CD4-positive, alpha-beta T cell treated with Interleukin-17A for 1 hour (primary cell): ENCODE measurements around the gene ATL1.
"Not testable (repeated sequence)": the region's sequence is repeated elsewhere in the genome, so short reads cannot be mapped to it uniquely, and the experiment has no call there.

Experiments
- DNase-seq: peaks from one replicate; pipeline ENCODE4 v3.0.0-alpha.2; 2020

ATL1 gene

DNA sequence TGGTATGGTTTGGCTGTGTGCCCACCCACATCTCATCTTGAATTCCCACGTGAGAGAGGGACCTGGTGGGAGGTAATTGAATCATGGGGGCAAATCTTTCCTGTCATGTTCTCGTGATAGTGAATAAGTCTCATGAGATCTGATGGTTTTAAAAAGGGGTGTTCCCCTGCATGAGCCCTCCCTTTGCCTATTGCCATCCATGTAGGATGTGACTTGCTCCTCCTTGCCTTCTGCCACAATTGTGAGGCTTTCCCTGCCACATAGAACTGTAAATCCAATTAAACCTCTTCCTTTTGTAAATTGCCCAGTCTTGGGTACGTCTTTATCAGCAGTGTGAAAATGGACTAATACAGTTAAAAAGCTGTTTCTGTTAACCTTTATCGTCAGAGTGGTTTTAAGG, 21.9 kb upstream of the ATL1 start:
- not testable (repeated sequence) for DNase-seq

DNA sequence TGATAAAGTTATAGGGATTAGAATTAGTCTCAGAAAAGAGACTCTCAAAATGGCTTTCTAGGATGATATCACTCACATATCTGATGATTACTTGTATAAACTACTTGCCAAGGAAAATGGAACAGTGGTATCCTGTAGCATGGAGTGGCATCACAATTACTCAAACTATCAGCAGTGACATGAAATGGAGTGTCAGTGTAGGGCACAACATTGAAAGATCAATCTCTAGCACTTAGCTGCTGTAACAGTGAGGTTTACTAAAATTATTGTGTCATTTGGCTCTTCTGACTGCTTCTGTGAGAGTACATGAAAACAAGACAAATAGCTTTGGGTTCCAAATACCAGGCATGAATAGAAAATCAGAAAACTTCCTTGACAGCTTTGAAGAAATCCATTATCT, 20.9 kb upstream of the ATL1 start:
- DNase-seq = no peak

DNA sequence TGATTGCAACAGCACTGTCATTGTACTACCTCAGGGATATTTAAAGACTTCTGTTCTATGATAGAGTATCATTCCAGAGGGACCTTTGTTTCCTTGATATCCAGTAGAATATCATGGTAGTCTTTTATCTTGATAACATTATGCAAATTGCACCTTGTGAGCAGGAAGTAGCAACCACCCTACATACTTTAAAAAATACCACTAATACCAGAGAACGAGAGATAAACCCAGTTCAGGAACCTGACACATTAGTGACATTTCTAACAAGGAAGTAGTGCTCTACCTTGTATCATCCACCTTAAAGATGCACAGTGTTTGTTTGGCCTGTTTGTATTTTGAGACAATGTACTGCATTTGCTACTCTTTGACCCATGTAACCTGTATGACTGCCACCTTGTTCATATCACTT, 18.8 kb upstream of the ATL1 start:
- DNase-seq = no peak

DNA sequence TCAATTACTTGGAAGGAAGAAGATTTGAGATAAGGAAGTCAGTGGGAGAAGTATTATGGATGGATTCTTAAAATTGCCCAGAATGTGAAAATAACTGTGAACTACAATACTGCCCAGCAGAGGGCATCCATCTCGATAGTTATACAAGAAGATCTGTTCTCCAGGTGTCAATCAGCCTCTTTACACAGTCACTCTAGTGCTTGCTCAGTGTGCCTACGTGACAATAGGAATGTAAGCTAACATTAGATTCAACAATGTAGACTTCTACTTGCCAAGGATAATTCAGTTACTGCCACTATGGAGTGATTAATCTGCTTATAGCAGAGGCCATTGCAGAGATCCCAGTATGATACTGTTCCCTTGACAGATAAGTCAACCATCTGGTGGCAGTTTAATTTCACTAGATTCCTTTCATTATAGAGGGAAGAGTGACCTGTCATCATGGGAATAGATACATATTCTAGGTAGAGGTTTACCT, 17.0 kb upstream of the ATL1 start:
- peak; percentile 60 for DNase-seq

DNA sequence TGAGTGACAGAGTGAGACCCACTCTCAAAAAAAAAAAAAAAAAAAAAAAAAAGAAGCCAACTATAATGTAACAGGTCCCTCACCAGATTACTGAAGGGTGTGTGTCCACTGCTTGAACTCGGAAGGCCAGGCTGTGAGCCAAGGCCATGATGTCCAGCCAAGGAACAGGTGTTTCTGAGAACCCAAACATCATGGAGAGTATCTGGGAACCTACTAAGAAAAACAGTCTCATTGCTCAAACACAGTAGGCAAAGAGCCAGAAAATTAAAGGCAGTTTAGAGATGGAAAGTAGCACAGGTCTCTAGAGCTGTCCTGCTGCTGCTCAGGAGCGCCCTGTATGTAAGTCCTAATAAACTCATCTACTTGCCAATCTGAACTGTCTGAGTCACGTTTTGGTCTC, 15.0 kb upstream of the ATL1 start:
- DNase-seq = no peak

DNA sequence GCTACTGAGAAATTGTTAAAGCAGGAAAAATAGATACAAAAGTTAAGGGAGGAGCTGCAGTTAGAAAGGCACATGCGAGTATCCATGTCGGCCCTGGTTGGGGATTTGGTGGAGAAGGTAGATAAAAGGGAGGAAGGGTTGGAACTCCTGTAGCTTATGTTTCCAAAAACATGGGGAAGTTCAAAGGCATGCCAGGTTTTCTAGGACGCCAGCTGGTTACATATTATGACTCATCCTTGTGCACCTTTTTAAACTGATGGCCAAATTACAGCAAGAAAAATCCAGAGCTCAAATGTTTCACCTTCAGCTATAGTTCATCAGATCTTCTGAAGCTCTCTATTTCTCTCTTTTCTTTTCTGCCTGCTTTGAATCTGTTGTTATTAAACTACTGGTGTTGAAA, 14.3 kb upstream of the ATL1 start:
- DNase-seq = no peak

DNA sequence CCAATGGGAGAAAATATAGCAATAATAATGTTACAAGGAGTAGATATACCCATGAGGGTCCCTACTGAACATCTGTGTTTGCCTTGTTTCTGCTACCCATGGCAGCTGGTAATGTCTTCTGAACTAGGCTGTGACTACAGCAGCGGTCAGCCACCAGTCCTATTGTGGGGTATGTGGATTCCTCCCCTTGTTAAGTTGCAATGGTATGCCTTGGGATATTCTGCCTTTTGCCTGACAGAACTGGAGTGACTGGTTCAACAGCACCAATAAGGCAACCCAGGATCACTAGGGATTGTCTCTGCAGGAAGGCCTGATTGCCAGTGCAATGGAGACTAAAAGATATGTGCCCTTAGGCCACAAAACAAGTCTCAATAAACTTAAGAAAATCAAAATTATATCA, 9.7 kb upstream of the ATL1 start:
- DNase-seq = no peak

DNA sequence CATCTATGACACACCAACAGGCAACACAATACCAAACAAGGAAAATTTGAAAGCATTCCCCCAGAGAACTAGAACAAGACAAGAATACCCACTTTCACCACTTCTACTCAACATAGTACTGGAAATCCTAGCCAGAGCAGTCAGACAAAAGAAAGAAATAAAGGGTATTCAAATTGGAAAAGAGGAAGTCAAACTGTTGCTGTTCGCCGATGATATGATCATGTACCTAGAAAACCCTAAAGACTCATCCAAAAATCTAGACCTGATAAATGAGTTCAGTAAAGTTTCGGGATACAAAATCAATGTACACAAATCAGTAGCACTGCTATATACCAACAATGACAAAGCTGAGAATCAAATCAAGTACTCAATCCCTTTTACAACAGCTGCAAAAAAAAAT, 8.1 kb upstream of the ATL1 start:
- no peak for DNase-seq

DNA sequence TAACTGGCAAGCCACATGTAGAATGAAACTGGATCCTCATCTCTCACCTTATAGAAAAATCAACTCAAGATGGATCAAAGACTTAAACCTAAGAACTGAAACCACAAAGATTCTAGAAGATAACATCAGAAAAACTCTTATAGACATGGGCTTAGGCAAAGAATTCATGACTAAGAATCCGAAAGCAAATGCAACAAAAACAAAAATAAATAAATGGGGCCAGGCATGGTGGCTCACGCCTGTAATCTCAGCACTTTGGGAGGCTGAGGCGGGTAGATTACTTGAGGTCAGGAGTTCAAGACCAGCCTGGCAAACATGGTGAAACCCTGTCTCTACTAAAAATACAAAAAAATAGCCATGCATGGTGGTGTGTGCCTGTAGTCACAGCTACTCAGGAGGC, 7.1 kb upstream of the ATL1 start:
- not testable (repeated sequence) for DNase-seq

DNA sequence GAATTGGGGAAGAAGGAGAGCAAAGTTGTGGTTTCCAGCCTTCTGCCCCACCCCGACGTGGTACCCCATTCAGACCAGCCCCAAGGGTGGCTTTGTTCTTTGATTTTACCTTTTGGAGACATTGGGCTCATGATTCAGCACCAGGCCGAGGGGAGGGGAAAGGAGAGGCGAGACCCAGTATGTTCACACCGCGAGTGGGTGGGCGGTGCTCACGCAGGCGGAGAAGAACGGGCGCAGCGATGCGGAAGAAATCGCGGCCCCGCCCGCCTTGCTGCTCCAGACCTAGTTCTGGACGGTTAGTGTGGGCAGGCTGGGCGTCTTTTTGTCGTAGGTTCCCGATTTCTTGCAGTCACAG, 963 bp downstream of the ATL1 start:
- DNase-seq = peak; percentile 16

DNA sequence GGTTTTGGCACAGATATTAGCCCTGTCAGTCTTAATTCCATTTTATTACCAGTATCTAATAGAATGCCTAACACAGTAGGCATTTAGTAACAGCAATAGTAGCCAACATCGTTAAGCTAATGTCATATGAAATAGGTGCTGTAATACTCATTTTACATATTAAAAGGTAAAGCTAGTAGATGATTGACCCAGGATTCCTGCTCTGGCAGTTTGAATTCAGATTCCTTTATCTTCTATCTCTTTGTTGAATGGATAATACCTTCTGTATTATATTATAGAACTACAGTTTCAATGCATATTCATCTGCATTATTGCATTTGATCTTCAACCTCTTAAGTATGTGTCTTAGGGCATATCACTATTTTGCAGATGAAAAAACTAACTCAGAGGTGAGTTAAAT, 2.9 kb downstream of the ATL1 start:
- no peak for DNase-seq

DNA sequence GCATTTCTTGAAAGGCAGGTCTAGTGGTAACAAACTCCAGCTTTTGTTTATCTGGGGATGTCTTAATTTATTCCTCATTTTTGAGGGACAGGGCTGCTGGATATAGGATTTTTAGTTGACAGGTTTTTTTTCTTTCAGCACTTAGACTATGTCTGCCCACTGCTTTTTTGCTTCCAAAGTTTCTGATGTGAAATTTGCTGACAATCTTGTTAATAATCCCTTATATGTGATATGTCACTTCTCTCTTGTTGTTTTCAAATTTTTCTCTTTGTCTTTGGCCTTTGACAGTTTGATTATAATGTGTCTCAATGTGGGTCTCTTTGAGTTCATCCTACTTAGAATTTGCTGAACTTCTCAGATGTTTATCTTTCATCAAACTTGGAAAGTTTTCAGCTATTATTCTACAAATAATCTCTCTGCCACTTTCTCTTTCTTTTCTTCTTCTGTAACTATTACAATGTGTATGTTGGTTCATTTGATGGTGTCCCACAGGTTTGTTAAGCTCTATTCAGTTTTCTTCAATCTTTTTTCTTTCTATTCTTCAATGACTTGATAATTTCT, 9.8 kb downstream of the ATL1 start:
- no peak for DNase-seq

DNA sequence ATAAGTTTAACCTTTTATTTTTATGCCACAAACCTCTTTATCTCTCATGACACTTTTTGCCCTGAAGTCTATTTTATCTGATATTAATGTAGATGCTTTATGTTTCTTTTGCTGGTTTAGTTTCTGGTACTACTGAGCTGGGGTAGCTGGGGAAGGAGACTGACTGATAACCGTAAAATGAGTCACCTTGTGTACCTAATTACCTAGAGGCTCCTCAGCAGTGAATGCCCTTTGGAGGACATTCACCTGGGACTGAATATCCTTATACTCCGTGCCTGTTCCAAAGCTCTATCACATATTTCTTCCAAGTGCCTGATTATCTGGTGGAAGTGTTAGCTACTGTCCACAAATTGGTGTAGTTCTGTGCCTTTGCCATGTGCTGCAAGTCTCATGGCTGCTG, 13.9 kb downstream of the ATL1 start:
- DNase-seq = no peak

DNA sequence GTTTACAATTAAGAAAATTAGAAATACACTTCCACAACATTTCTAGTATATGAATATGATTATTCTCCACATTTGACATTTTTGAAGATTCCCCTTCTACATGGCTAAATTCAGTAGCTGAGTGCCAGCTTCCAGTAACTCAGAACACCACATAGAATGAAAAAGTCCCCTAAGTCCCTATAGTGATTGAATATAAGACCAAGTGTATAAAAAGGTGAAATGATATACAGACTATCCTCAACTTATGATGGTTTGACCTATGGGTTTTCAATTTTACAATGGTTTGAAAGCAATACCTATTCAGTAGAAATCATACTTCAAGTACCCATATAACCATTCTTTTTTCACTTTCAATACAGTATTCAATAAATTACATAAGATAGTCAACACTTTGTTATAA, 15.8 kb downstream of the ATL1 start:
- no peak for DNase-seq

DNA sequence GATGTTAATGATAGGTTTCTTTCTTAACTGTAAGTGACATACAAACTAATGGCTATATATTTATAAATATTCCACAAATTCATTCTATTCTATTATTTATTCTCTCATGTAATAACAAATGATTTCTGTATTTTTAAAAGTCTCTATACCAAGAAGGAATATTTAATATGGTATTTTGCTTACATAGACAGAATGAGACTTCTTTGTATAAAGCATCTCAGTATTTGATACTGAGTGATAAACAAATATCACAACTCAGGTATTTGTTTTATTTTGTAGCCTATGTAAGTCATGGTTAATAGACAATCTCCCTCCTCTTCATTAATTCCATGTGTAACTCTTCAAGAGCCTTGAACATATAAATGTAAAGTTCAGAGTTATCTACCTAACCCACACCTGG, 18.0 kb downstream of the ATL1 start:
- DNase-seq = no peak

DNA sequence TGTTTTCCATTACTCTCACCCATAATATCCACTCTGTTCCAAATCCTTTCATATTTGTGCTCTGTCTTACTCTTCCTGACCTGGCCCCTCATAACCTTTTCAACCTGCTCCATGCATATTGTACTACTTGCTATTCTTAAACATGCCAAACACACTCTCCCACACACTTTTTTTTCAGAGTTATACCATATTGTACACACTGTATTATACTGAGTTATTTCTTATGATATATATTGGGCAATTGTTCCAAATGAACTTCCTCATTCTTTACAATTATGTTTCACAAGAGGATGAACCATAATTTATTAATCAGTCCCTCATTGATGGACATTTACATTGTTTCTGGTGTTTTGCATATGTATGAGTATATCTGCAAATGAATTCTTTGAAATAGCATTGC, 18.5 kb downstream of the ATL1 start:
- DNase-seq = no peak

DNA sequence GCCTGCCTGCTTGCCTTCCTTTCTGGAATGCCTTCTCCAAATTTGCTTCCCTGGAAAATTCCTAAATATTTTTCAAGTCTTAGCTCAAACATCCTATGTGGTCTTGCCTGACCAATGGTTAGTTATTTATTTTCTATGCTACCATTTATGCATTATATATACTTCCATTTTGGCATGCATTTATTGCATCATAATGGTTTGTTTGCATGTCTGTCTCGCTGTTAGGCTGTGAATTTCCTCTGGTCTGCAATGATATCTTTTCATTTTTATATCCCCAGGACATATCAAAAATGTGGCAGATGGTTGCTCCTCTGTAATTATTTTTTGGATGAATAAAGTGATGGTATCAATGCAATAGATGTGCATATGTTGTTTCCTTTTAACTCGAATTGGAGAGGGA, 30.5 kb downstream of the ATL1 start:
- DNase-seq = no peak

DNA sequence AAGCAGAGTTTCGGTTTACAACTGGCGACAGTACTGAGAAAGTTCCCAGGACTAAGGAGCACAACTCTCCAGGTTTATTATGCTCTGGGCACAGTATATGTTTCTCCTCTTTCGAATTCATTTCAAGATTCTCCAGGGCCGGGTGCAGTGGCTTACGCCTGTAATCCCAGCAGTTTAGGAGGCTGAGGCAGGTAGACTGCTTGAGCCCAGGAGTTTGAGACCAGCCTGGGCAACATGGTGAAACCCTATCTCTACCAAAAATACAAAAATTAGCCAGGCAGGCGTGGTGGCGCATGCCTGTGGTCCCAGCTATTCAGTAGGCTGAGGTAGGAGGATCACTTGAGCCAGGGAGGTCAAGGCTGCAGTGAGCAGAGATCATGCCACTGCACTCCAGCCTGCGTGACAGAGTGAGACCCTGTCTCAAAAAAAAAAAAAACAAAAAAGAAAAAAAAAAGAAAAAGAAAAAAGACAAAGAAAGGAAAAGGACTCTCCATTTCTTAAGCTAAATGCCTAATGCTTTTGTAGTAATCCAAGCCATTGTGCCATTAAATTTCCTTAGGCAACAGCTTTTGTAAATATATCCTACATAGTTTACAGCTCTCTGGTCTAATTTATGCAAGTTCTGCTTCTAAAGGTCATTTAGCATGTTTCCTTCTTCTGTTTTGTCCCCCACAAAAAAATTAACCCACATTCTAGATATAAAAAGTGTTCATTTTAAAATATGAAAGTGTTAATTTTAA, 34.8 kb downstream of the ATL1 start:
- DNase-seq = no peak

DNA sequence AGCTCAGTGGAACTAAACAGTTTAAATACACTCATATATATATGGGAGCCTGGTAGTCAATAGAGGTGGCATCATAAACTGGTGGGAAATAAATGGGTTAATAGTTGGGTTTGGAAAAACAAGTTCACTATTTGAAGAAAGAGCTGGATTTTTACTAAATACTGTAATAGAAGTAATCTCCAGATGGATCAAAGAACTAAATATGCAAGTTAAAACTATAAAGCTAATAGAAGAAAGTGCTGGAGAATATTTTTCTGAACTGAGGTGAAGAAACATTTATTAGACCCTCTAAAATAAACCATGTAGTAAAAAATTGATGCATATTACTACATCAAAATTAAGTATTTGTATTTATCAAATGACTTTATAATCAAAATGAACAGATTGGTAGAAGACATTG, 38.8 kb downstream of the ATL1 start:
- DNase-seq = no peak

DNA sequence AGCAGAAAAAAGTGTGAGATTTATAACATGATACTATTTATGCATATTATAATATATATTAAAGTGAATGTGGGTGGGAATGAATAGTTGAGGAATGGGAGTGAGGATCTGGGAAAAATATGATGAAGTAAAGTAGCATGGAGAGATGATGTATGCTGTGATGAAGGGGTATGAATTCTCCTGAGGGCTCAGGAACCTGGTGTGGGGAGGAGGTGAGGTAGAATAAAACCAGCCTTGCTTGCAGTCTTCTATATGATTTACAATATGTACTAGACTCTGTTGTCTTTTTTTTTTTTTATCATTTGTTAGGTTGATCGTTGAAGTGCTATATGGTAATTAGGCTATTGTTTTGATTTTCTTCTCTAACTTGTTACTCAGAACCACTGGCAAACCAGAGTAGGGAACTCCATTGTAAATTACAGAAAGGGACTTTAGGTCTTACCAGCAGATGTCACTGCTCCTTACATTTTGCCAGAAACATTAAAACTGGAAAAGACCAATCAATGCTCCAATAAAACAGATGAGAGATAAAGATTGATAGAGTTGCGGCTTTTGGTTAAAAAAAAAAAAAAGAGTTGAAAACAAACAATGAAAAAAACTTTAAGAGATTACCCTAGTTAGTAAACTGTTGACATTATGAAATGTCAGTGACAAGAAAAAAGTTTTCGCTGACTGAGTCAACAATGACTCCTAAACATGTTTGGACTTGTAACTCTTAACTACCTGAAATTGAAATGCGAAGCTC, 39.9 kb downstream of the ATL1 start:
- DNase-seq = peak; percentile 33

DNA sequence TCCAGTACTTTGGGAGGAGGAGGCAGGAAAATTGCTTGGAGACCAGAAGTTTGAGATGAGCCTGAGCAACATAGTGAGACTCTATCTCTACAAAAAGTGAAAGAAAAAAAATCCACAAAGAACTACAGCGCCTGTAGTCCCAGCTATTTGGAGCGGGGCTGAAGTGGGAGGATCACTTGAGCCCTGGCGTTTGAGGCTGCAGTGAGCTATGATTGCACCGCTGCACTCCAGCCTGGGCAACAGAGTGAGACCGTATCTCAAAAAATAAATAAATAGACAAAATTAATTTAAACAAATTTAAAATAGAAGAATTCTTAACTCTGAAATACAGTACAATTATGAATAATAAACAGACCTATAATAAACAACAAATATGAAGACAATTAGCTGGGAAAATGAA, 40.9 kb downstream of the ATL1 start:
- no peak for DNase-seq

DNA sequence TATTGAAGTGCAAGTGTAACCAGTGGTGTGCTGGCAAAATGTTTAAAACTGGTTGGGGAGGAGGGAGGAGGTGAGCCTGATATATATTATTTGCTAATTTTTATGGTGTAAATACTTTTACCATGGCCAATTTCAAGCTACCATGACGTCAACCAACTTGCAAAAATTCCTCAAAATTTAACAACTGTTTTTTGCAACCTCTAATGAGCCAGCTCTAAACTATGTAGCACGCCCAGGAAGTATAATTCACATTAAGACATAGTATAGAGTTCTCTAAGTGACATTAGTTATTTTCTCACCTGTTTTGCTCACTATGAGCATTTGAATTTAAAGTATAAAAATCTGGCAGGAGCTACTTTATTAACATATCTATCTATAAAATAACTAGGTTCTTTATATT, 41.4 kb downstream of the ATL1 start:
- no peak for DNase-seq

DNA sequence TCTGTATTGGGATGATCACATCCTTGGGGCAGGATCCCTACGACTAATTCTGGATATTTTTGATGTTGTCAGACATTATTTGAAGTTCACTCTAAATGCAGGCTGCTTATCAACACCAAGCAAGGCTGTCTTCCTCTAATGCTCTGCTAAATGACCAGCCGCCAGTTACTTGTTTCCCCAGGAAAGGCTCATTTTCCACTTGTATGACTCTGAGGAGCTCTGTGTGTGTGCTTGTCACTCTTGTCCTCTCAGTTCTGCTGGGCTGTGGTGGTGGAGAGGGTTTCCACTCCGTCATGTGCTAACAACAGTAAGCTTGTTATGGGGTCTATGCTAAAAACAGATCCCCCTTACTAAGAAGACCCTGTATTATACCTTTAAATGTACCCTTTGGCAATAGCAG, 42.1 kb downstream of the ATL1 start:
- DNase-seq = no peak

DNA sequence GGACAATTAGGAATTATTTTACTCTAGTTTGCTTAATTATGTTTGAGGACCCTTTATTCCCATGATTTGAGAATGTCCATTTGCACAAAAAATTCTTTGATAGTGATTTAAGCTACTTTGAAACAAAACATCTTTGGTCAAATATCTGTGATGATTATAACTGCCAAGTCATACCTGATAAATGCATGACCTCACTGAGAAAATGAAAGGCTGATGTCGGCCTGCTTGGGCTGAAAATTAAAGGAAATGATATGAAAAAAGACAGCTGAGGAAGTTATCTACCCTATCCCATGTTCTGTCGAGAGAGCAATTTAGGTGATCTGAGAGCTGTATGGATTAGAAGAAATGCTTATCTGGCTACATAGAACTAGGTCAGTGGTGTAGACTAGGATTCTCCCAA, 43.6 kb downstream of the ATL1 start:
- no peak for DNase-seq

DNA sequence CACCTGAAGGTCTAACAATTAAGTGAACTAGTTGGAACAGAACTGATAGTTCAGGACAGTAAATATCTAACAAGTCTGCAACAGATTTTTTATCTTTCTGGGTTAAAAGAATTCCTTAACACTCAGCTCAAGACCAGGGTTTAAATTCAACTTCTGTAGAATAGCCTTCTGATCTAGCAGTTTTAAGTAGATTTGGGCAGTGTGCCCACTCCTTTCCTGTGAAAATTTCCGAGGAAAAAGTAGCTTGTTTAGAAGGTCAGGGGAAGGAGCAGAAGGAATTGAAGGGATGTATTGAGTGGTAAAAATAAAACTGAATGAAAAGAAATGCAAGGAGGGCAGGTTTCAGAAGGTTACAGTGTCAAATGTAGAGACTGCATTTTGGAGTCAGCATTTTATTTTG, 45.8 kb downstream of the ATL1 start:
- no peak for DNase-seq
